Sigmoid colon (tissue), 7 donors: ENCODE measurements around the gene INPP5D. TPM values are rescaled to one million over a fixed set of nuclear protein-coding genes. Genes with fewer than 3 reads are reported as not detected.
A peak's percentile ranks its signal among the peaks of the same experiment; 100 is the strongest.

Source experiments
- DNase-seq: peaks from one replicate; pipeline ENCODE4 v3.0.0-alpha.2; 2019
- H3K27ac ChIP-seq, 4 donors: fragments of 200-600 bp; sonication (generic); one replicate each; pipeline ENCODE4 v1.5.1; 2016 to 2019; ENCODE audit warnings: mild to moderate bottlenecking in 1 of 4
- H3K27me3 ChIP-seq, 3 donors: fragments of 200-600 bp; sonication (generic); one replicate each; pipeline ENCODE4 v1.5.1; 2019; ENCODE audit warnings: mild to moderate bottlenecking in 1 of 3
- H3K36me3 ChIP-seq, 4 donors: fragments of 200-600 bp; sonication (generic); one replicate each; pipeline ENCODE4 v1.5.1; 2016 to 2019
- H3K4me1 ChIP-seq, 4 donors: fragments of 200-600 bp; sonication (generic); one replicate each; pipeline ENCODE4 v1.5.1; 2017 to 2019
- H3K4me3 ChIP-seq, 4 donors: fragments of 200-600 bp; sonication (generic); one replicate each; pipeline ENCODE4 v1.5.1; 2017 to 2019; ENCODE audit warnings: mild to moderate bottlenecking in 2 of 4, moderate library complexity in 1 of 4
- H3K9me3 ChIP-seq, 4 donors: fragments of 200-600 bp in 3 of 4; sonication (generic) in 3 of 4; one replicate each; pipeline versions ENCODE4 v1.5.1 to v1.6.1; 2013 to 2019
- CTCF ChIP-seq, 4 experiments: fragments of 450-650 bp in 3 of 4; fragments of 200-600 bp in 1 of 4; IDR thresholded peaks; one replicate each; pipeline ENCODE4 v1.5.1; 2016 to 2019; ENCODE audit warnings: antibody characterized with exemption in 4 of 4, mild to moderate bottlenecking in 3 of 4, moderate library complexity in 2 of 4
- EP300 ChIP-seq, 4 donors: sonication (generic); formaldehyde crosslinking; IDR thresholded peaks; one replicate each; pipeline ENCODE4 v1.6.1; 2017; ENCODE audit warnings: antibody characterized with exemption in 4 of 4
- POLR2A ChIP-seq, 2 donors: fragments of 450-650 bp; IDR thresholded peaks; one replicate each; pipeline ENCODE4 v1.6.1; 2016; ENCODE audit warnings: antibody characterized with exemption in 2 of 2, mild to moderate bottlenecking in 2 of 2, moderate library complexity in 2 of 2
- POLR2AphosphoS5 ChIP-seq, 4 donors: sonication (generic); formaldehyde crosslinking; IDR thresholded peaks; one replicate each; pipeline ENCODE4 v1.6.1; 2017; ENCODE audit warnings: antibody characterized with exemption in 4 of 4
- WGBS, 2 donors: extraction: QIAGEN DNeasy Blood & Tissue Kit; methylation state at CpG; one replicate each; pipeline ENCODE4 v1.1.7; 2013; 5-methylcytosine and 5-hydroxymethylcytosine counted together
- intact Hi-C: fragments of 100-400 bp; cut with DNase I; formaldehyde crosslinking; loops from one replicate; pipeline ENCODE4 v1.15.1; 2023
- polyA plus RNA-seq, 3 donors: library from polyadenylated mRNA; stranded (reverse); fragments of 200-250 nt; gene quantifications; one replicate each; pipeline ENCODE4 v1.2.3, GENCODE V29; 2013
- total RNA-seq, 4 donors: library from RNA; depleted of rRNA; stranded (reverse); fragments of >200 nt; gene quantifications; one replicate each; pipeline ENCODE4 v1.1.0, GENCODE V29; 2016
- donor health status: healthy with polysubstance abuse.
- donor health status: Bipolar disorder and iron deficiency.
- donor health status: healthy.

The INPP5D gene
- total and polyA plus RNA-seq, 7 donors = 4.2 to 44.8 (median 8.7) TPM

- TF ChIP-seq POLR2A (IDR thresholded peaks at IDR 0.05) (no peak), POLR2AphosphoS5 (IDR thresholded peaks at IDR 0.05) (no peak), EP300 (IDR thresholded peaks at IDR 0.05) (no peak), CTCF (IDR thresholded peaks at IDR 0.05) (no peak)
These were observed 57.9 kb downstream of the INPP5D start for GRCh38 chr2:233117811-233118647.

GRCh38 chr2:233118648-233119000 is 58.5 kb downstream of the INPP5D start:
- no peaks in the 10 kb centered on the region for H3K4me1 ChIP-seq
- no peaks in the 10 kb centered on the region for H3K9me3 ChIP-seq
- intact Hi-C loops = no loop called here
- no peak overlapping the region for H3K4me3 ChIP-seq
- WGBS, 2 donors = 82 to 88% methylated on average over 9 of the region's 9 CpGs
- no peak for TF ChIP-seq POLR2A (IDR thresholded peaks at IDR 0.05)
- no peak for TF ChIP-seq POLR2AphosphoS5 (IDR thresholded peaks at IDR 0.05)
- no peak for TF ChIP-seq CTCF (IDR thresholded peaks at IDR 0.05)
- no peak for TF ChIP-seq EP300 (IDR thresholded peaks at IDR 0.05)
- peak; percentile 52 for DNase-seq
- no peak overlapping the region for H3K27ac ChIP-seq
- H3K27me3 ChIP-seq = no peaks in the 10 kb centered on the region
- H3K36me3 ChIP-seq = no peaks in the 10 kb centered on the region

More at GRCh38 chr2:233117811-233118647, 57.9 kb downstream of the INPP5D start:
- Histone ChIP-seq H3K36me3 (no peaks in the 10 kb centered on the region), H3K9me3 (no peaks in the 10 kb centered on the region), H3K27ac (no peak overlapping the region), H3K4me1 (no peaks in the 10 kb centered on the region), H3K4me3 (no peak overlapping the region), H3K27me3 (no peaks in the 10 kb centered on the region)
- DNase-seq = peak; percentile 42
- intact Hi-C loops = no loop called here
- 80 to 82% methylated on average over 12 of the region's 12 CpGs for WGBS, 2 donors

GRCh38 chr2:233119123-233119522 is 59.0 kb downstream of the INPP5D start:
- intact Hi-C loops = no loop called here
- Histone ChIP-seq H3K4me3 (no peak overlapping the region), H3K4me1 (no peaks in the 10 kb centered on the region), H3K27ac (no peak overlapping the region), H3K9me3 (no peaks in the 10 kb centered on the region), H3K36me3 (no peaks in the 10 kb centered on the region), H3K27me3 (no peaks in the 10 kb centered on the region)
- 85 to 89% methylated on average over 8 of the region's 8 CpGs for WGBS, 2 donors
- no peak for TF ChIP-seq CTCF (IDR thresholded peaks at IDR 0.05)
- TF ChIP-seq POLR2AphosphoS5 (IDR thresholded peaks at IDR 0.05) = no peak
- TF ChIP-seq POLR2A (IDR thresholded peaks at IDR 0.05) = no peak
- TF ChIP-seq EP300 (IDR thresholded peaks at IDR 0.05) = no peak
- peak; percentile 2 for DNase-seq

- Histone ChIP-seq H3K27me3 (no peaks in the 10 kb centered on the region), H3K4me3 (no peak overlapping the region), H3K4me1 (no peaks in the 10 kb centered on the region), H3K27ac (no peak overlapping the region), H3K36me3 (no peaks in the 10 kb centered on the region), H3K9me3 (no peaks in the 10 kb centered on the region)
- TF ChIP-seq POLR2A (IDR thresholded peaks at IDR 0.05) (no peak), POLR2AphosphoS5 (IDR thresholded peaks at IDR 0.05) (no peak), EP300 (IDR thresholded peaks at IDR 0.05) (no peak), CTCF (IDR thresholded peaks at IDR 0.05) (no peak)
- DNase-seq = no peak
- 95 to 97% methylated on average over 7 of the region's 7 CpGs for WGBS, 2 donors
- intact Hi-C loops = no loop called here
These were observed 59.7 kb downstream of the INPP5D start for GRCh38 chr2:233119806-233120205.
